ENCODE measurements around the gene MAN1A1.

- TF ChIP-seq TAF1 (IDR thresholded peaks at IDR 0.05; ENCODE audit: low read depth) (no peak), FOXM1 (IDR thresholded peaks at IDR 0.05; ENCODE audit: borderline replicate concordance, low read depth) (no peak), EGR1 (IDR thresholded peaks at IDR 0.05) (no peak), RAD21 (IDR thresholded peaks at IDR 0.05; ENCODE audit: low read depth) (no peak), TCF12 (IDR thresholded peaks at IDR 0.05; ENCODE audit: low read depth) (no peak), EP300 (IDR thresholded peaks at IDR 0.05; ENCODE audit: borderline replicate concordance) (no peak), REST (IDR thresholded peaks at IDR 0.05; ENCODE audit: low read depth) (no peak)
Measured at GRCh38 chr6:119355157-119355556, 5.6 kb upstream of the MAN1A1 start.

Data from Ishikawa (cell line).